ENCODE data around the gene SIVA1.

GRCh38 chr14:104739546-104740516, 13.1 kb upstream of the SIVA1 start:
- TF ChIP-seq, protein P1, sequence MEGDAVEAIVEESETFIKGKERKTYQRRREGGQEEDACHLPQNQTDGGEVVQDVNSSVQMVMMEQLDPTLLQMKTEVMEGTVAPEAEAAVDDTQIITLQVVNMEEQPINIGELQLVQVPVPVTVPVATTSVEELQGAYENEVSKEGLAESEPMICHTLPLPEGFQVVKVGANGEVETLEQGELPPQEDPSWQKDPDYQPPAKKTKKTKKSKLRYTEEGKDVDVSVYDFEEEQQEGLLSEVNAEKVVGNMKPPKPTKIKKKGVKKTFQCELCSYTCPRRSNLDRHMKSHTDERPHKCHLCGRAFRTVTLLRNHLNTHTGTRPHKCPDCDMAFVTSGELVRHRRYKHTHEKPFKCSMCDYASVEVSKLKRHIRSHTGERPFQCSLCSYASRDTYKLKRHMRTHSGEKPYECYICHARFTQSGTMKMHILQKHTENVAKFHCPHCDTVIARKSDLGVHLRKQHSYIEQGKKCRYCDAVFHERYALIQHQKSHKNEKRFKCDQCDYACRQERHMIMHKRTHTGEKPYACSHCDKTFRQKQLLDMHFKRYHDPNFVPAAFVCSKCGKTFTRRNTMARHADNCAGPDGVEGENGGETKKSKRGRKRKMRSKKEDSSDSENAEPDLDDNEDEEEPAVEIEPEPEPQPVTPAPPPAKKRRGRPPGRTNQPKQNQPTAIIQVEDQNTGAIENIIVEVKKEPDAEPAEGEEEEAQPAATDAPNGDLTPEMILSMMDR (IDR thresholded peaks at IDR 0.05; ENCODE audit: low read depth, low read length, missing input control): no peak
- TF ChIP-seq TAF1 (conservative IDR thresholded peaks at IDR 0.05) (no peak), JUND (IDR thresholded peaks at IDR 0.05) (no peak), ZBTB33 (IDR thresholded peaks at IDR 0.05) (no peak), EGR1 (IDR thresholded peaks at IDR 0.05; ENCODE audit: low read depth in 2 of 2) (no peak), MAX (IDR thresholded peaks at IDR 0.05) (no peak), RAD21 (IDR thresholded peaks at IDR 0.05) (no peak), GABPA (IDR thresholded peaks at IDR 0.05 in 1 of 2, conservative IDR thresholded peaks at IDR 0.05 in 1 of 2) (no peak), HNF4A (conservative IDR thresholded peaks at IDR 0.05) (no peak), REST (IDR thresholded peaks at IDR 0.05) (no peak)
